SU-DHL-6 (cell line): ENCODE data around the gene SLC48A1.
A peak's percentile ranks its signal among the peaks of the same experiment; 100 is the strongest.

ENCODE experiments used
- H2AFZ ChIP-seq: fragments of 200-600 bp; sonication (generic); 2 replicates; pipeline ENCODE4 v1.6.1; 2014; ENCODE audit warnings: low read depth, mild to moderate bottlenecking, moderate library complexity, mixed read lengths, antibody characterized with exemption, low read length; ENCODE audit not compliant: severe bottlenecking
- H3F3A ChIP-seq: fragments of 200-600 bp; shearing (Covaris generic); 2 replicates; pipeline ENCODE4 v1.6.0; 2016; ENCODE audit warnings: antibody characterized with exemption, mild to moderate bottlenecking; ENCODE audit not compliant: insufficient read depth
- H3K27ac ChIP-seq: fragments of 200-600 bp; sonication (generic); 2 replicates; pipeline ENCODE4 v1.5.1; 2016; ENCODE audit warnings: low read depth, mild to moderate bottlenecking, low read length, moderate library complexity, mixed read lengths
- H3K27me3 ChIP-seq: fragments of 200-600 bp; sonication (generic), shearing (Covaris generic); 2 replicates; pipeline ENCODE4 v1.6.0; 2014; ENCODE audit warnings: mild to moderate bottlenecking, low read length
- H3K36me3 ChIP-seq: fragments of 200-600 bp; sonication (generic); 2 replicates; pipeline ENCODE4 v1.6.1; 2014; ENCODE audit warnings: mild to moderate bottlenecking, low read length, mixed read lengths
- H3K4me2 ChIP-seq: fragments of 300-600, 200-600 bp; shearing (Covaris generic), sonication (generic); 2 replicates; pipeline ENCODE4 v1.6.0; 2014; ENCODE audit warnings: low read length, low read depth, mild to moderate bottlenecking; ENCODE audit not compliant: poor library complexity, severe bottlenecking
- H3K4me3 ChIP-seq: fragments of 200-600 bp; sonication (generic); 2 replicates; pipeline ENCODE4 v1.5.1; 2014; ENCODE audit warnings: antibody characterized with exemption, low read length, mild to moderate bottlenecking, mixed read lengths; ENCODE audit not compliant: insufficient read depth, poor library complexity, severe bottlenecking
- H3K79me2 ChIP-seq: fragments of 200-600 bp; sonication (generic); 2 replicates; pipeline ENCODE4 v1.6.1; 2014; ENCODE audit warnings: mild to moderate bottlenecking, low read length, moderate library complexity; ENCODE audit not compliant: insufficient read depth
- H3K9ac ChIP-seq: fragments of 200-600 bp; sonication (generic); 2 replicates; pipeline ENCODE4 v1.7.0; 2014; ENCODE audit warnings: mild to moderate bottlenecking, low read length
- H3K9me2 ChIP-seq: fragments of 200-600 bp; sonication (generic); replicated peaks from 2 replicates; pipeline ENCODE4 v1.6.1; 2014; ENCODE audit warnings: low read length; ENCODE audit not compliant: insufficient read depth
- H3K9me3 ChIP-seq: fragments of 200-600 bp; sonication (generic); 2 replicates; pipeline ENCODE4 v1.6.1; 2014; ENCODE audit warnings: low read length, mixed read lengths; ENCODE audit not compliant: insufficient read depth
- H4K20me1 ChIP-seq: fragments of 200-600 bp; sonication (generic); 2 replicates; pipeline ENCODE4 v1.6.1; 2014; ENCODE audit warnings: low read depth, mild to moderate bottlenecking, antibody characterized with exemption, low read length, moderate library complexity, mixed read lengths
- EZH2phosphoT487 ChIP-seq: fragments of 200-600 bp; sonication (generic), shearing (Covaris generic); conservative IDR thresholded peaks from 2 replicates; pipeline ENCODE4 v1.6.1; 2018; ENCODE audit warnings: mild to moderate bottlenecking, antibody characterized with exemption, low read length, moderate library complexity, mixed read lengths
- TF ChIP-seq, protein P1 (sequence below): fragments of 200-600 bp; sonication (generic); IDR thresholded peaks from one replicate; pipeline ENCODE4 v1.5.1; 2017; ENCODE audit warnings: antibody characterized with exemption, mild to moderate bottlenecking, low read length, moderate library complexity; ENCODE audit not compliant: insufficient read depth, poor library complexity, severe bottlenecking

SLC48A1 gene

DNA sequence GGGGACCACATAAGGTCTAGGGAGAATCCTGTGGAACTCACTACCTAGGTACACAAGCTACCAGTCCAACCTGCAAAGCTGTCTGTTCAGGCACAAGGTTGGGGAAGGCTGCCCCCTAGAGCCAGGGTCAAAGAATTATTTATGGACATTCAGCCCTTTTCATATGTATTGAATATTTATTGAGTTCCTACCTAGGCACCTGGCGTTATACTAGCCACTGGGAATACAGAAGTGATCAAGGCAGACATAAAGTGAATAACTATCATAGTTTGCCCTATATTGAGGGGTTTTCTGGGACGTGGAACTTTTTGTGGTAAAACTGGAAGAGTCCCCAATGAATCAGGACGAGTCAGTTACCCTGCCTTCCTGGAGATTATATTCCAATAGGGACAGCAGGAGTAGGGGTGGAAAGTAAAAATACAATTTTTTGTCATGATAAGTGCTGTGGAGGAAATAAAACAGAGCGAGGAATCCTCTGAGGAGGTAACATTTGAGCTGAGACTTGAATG, 5.8 kb upstream of the SLC48A1 start:
- H3K9ac ChIP-seq, result no peak overlapping the region
- H3K27ac ChIP-seq, result no peak overlapping the region
- no peaks in the 10 kb centered on the region for H4K20me1 ChIP-seq
- H3K27me3 ChIP-seq, result no peaks in the 10 kb centered on the region
- H3K4me2 ChIP-seq, result no peak overlapping the region
- H3K79me2 ChIP-seq, result no peaks in the 10 kb centered on the region
- no peaks in the 10 kb centered on the region for H3K9me2 ChIP-seq
- H3K9me3 ChIP-seq, result no peaks in the 10 kb centered on the region
- no peaks in the 10 kb centered on the region for H3F3A ChIP-seq
- H3K36me3 ChIP-seq, result no peaks in the 10 kb centered on the region
- H2AFZ ChIP-seq, result no peak overlapping the region
- H3K4me3 ChIP-seq, result no peak overlapping the region
- TF ChIP-seq, protein P1, sequence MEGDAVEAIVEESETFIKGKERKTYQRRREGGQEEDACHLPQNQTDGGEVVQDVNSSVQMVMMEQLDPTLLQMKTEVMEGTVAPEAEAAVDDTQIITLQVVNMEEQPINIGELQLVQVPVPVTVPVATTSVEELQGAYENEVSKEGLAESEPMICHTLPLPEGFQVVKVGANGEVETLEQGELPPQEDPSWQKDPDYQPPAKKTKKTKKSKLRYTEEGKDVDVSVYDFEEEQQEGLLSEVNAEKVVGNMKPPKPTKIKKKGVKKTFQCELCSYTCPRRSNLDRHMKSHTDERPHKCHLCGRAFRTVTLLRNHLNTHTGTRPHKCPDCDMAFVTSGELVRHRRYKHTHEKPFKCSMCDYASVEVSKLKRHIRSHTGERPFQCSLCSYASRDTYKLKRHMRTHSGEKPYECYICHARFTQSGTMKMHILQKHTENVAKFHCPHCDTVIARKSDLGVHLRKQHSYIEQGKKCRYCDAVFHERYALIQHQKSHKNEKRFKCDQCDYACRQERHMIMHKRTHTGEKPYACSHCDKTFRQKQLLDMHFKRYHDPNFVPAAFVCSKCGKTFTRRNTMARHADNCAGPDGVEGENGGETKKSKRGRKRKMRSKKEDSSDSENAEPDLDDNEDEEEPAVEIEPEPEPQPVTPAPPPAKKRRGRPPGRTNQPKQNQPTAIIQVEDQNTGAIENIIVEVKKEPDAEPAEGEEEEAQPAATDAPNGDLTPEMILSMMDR, result peak; percentile 69
- TF ChIP-seq EZH2phosphoT487, result no peak

DNA sequence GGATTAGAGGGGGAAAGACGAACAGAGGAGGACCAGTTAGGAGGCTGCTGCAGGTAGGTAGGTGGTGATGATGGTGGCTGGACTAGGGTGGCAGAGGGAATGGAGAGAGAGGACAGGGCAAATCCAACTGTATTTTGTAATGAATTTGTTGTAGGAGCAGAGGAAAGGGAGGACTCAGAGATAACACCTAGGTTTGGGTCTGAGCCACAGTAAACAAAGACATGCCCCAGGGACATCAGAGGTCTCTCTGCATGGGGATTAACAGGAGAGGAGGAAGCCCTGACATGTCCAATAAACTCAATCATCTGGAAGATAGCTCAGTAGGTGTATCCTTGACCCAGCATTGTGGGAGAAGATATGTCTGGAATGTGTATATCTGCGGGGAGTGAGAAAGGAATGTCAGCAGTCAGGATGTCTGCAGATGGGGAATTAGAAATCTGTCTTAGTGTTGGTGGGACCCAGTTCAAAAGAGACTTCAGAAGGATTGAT, 4.7 kb upstream of the SLC48A1 start:
- H3F3A ChIP-seq, result no peaks in the 10 kb centered on the region
- H3K27me3 ChIP-seq, result no peaks in the 10 kb centered on the region
- H3K9me2 ChIP-seq, result no peaks in the 10 kb centered on the region
- no peak overlapping the region for H3K27ac ChIP-seq
- H3K4me2 ChIP-seq, result no peak overlapping the region
- H4K20me1 ChIP-seq, result no peaks in the 10 kb centered on the region
- H3K9ac ChIP-seq, result no peak overlapping the region
- no peaks in the 10 kb centered on the region for H3K9me3 ChIP-seq
- H3K79me2 ChIP-seq, result no peaks in the 10 kb centered on the region
- H3K4me3 ChIP-seq, result no peak overlapping the region
- H3K36me3 ChIP-seq, result no peaks in the 10 kb centered on the region
- no peak for TF ChIP-seq EZH2phosphoT487
- TF ChIP-seq, protein P1, result no peak
- H2AFZ ChIP-seq, result no peak overlapping the region

DNA sequence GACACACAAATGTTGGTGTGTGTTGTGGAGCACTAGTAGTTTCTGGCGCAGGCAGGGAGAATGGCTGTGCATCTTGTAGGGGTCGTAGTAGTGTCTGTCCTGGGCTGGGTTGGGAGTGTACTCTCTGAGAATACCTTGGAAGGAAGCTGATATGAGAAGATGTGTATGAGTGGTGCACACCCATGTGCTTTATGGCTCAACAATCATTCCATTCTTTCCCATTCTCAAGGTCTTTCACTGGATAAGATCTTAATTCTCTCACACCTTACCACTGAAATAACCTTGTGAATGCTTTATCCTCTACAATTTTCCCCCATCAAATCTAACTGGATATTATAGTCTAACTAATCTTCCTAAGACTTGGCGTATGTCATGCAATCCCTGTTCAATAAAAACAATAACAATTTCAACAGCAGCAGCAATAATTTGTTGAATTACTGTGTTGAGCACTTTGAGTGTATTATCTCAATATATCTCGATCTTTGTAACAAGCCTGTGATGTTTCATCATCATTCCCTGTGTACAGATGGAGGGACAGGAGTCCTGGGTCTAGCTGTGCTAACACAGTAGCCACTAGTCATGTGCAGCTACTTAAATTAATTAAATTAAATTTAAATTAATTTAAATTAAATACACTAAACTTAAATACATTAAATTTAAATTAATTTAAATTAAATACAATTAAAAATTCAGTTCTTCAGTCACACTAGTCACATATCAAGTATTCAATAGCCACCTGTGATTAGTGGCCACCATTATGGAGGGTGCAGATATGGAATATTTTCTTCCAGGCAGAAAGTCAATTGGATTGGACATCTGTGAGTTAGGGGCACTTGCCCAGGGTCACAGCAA, 3.6 kb upstream of the SLC48A1 start:
- no peaks in the 10 kb centered on the region for H3K9me3 ChIP-seq
- no peaks in the 10 kb centered on the region for H3K27me3 ChIP-seq
- no peak overlapping the region for H3K27ac ChIP-seq
- H2AFZ ChIP-seq, result no peak overlapping the region
- no peaks in the 10 kb centered on the region for H3K79me2 ChIP-seq
- H3F3A ChIP-seq, result no peaks in the 10 kb centered on the region
- H3K4me2 ChIP-seq, result no peak overlapping the region
- no peak overlapping the region for H3K9ac ChIP-seq
- H4K20me1 ChIP-seq, result no peaks in the 10 kb centered on the region
- no peaks in the 10 kb centered on the region for H3K9me2 ChIP-seq
- no peak for TF ChIP-seq EZH2phosphoT487
- TF ChIP-seq, protein P1, result no peak
- H3K4me3 ChIP-seq, result no peak overlapping the region
- H3K36me3 ChIP-seq, result no peaks in the 10 kb centered on the region
